ENCODE data around the gene UVSSA. TPM values are rescaled to one million over a fixed set of nuclear protein-coding genes. Genes with fewer than 3 reads are reported as not detected.
A peak's percentile ranks its signal among the peaks of the same experiment; 100 is the strongest.
"Not testable (repeated sequence)": the region's sequence is repeated elsewhere in the genome, so short reads cannot be mapped to it uniquely, and the experiment has no call there.

The UVSSA gene
- total RNA-seq, 2 experiments from 2014 or later = 16.7 to 17.0 TPM

- ChIA-PET CTCF (interaction anchor here (2.5 kb wide), 1 partner anchor 18 kb away, joined by 11 read pairs; the partner anchor contains the start of gene UVSSA), POLR2A (interaction anchor here (0.6 kb wide), 1 partner anchor 21 kb away, joined by 3 read pairs; no protein-coding TSS in a partner anchor)
Measured at GRCh38 chr4:1328267-1329155, 18.5 kb upstream of the UVSSA start.

GRCh38 chr4:1329408-1330371, 17.3 kb upstream of the UVSSA start:
- peaks cover 40% of the 10 kb centered on the region for H3K36me3 Mint-ChIP-seq (ENCODE audit: low read depth)
- peak overlapping the region; percentile 63 for H3K27ac Mint-ChIP-seq
- CTCF ChIA-PET = interaction anchor here (1.0 to 2.5 kb wide), 3 partner anchors 15 to 199 kb away, joined by 3 to 11 read pairs (median 3); partner anchors contain the start of gene UVSSA
- no peak overlapping the region for H3K4me3 Mint-ChIP-seq
- ATAC-seq (no peak), DNase-seq (no peak)
- H3K27me3 Mint-ChIP-seq (ENCODE audit: low read depth) = no peaks in the 10 kb centered on the region
- POLR2A ChIA-PET = interaction anchor here (0.5 to 1.6 kb wide), 5 partner anchors 18 to 1286 kb away, joined by 3 to 6 read pairs (median 3); partner anchors contain the start of gene MAEA
- H3K4me1 Mint-ChIP-seq (ENCODE audit: low read depth) = peaks cover 43% of the 10 kb centered on the region
- no peaks in the 10 kb centered on the region for H3K9me3 Mint-ChIP-seq (ENCODE audit: insufficient read depth)

More at GRCh38 chr4:1328267-1329155, 18.5 kb upstream of the UVSSA start:
- Mint-ChIP-seq H3K36me3 (ENCODE audit: low read depth) (peaks cover 35% of the 10 kb centered on the region), H3K9me3 (ENCODE audit: insufficient read depth) (no peaks in the 10 kb centered on the region), H3K4me3 (no peak overlapping the region), H3K4me1 (ENCODE audit: low read depth) (peaks cover 37% of the 10 kb centered on the region), H3K27ac (peak overlapping the region; percentile 63), H3K27me3 (ENCODE audit: low read depth) (no peaks in the 10 kb centered on the region)
- no peak for ATAC-seq
- DNase-seq = no peak

- Mint-ChIP-seq H3K27me3 (ENCODE audit: low read depth) (no peaks in the 10 kb centered on the region), H3K27ac (peak overlapping the region; percentile 82), H3K4me3 (peak overlapping the region; percentile 52), H3K36me3 (ENCODE audit: low read depth) (peaks cover 47% of the 10 kb centered on the region), H3K9me3 (ENCODE audit: insufficient read depth) (no peaks in the 10 kb centered on the region), H3K4me1 (ENCODE audit: low read depth) (peaks cover 49% of the 10 kb centered on the region)
- ChIA-PET POLR2A (interaction anchor here (1.6 kb wide), 1 partner anchor 17 kb away, joined by 6 read pairs; no protein-coding TSS in a partner anchor), CTCF (interaction anchor here (1.0 to 2.5 kb wide), 4 partner anchors 15 to 200 kb away, joined by 3 to 11 read pairs (median 4); partner anchors contain the start of gene UVSSA)
- DNase-seq = peak; percentile 84
- ATAC-seq = peak; percentile 84
Measured at GRCh38 chr4:1330761-1331590, 16.0 kb upstream of the UVSSA start.

- peak overlapping the region; percentile 54 for H3K27ac Mint-ChIP-seq
- H3K36me3 Mint-ChIP-seq (ENCODE audit: low read depth) = peaks cover 55% of the 10 kb centered on the region
- ChIA-PET CTCF (interaction anchor here (0.9 kb wide), 1 partner anchor 362 kb away, joined by 4 read pairs; no protein-coding TSS in a partner anchor), POLR2A (interaction anchor here (1.6 to 1.7 kb wide), 2 partner anchors 14 to 16 kb away, joined by 4 to 5 read pairs; partner anchors contain the start of gene UVSSA)
- H3K4me3 Mint-ChIP-seq = no peak overlapping the region
- H3K9me3 Mint-ChIP-seq (ENCODE audit: insufficient read depth) = no peaks in the 10 kb centered on the region
- DNase-seq (no peak), ATAC-seq (no peak)
- H3K27me3 Mint-ChIP-seq (ENCODE audit: low read depth) = no peaks in the 10 kb centered on the region
- H3K4me1 Mint-ChIP-seq (ENCODE audit: low read depth) = peaks cover 55% of the 10 kb centered on the region
Measured at GRCh38 chr4:1331591-1332353, 15.2 kb upstream of the UVSSA start.

- H3K9me3 Mint-ChIP-seq (ENCODE audit: insufficient read depth) = no peaks in the 10 kb centered on the region
- H3K4me3 Mint-ChIP-seq = no peak overlapping the region
- ChIA-PET CTCF (interaction anchor here (0.9 kb wide), 2 partner anchors 23 to 361 kb away, joined by 3 to 4 read pairs; no protein-coding TSS in a partner anchor), POLR2A (interaction anchor here (1.1 to 1.7 kb wide), 3 partner anchors 13 to 43 kb away, joined by 4 to 5 read pairs (median 5); partner anchors contain the start of genes MAEA and UVSSA)
- DNase-seq (no peak), ATAC-seq (no peak)
- peaks cover 64% of the 10 kb centered on the region for H3K4me1 Mint-ChIP-seq (ENCODE audit: low read depth)
- no peaks in the 10 kb centered on the region for H3K27me3 Mint-ChIP-seq (ENCODE audit: low read depth)
- peaks cover 64% of the 10 kb centered on the region for H3K36me3 Mint-ChIP-seq (ENCODE audit: low read depth)
- H3K27ac Mint-ChIP-seq = no peak overlapping the region
Measured at GRCh38 chr4:1332686-1333085, 14.3 kb upstream of the UVSSA start.

GRCh38 chr4:1333256-1333655, 13.8 kb upstream of the UVSSA start:
- POLR2A ChIA-PET = interaction anchor here (1.1 to 1.7 kb wide), 3 partner anchors 13 to 43 kb away, joined by 4 to 5 read pairs (median 5); partner anchors contain the start of genes MAEA and UVSSA
- Mint-ChIP-seq H3K36me3 (ENCODE audit: low read depth) (peaks cover 66% of the 10 kb centered on the region), H3K4me3 (no peak overlapping the region)

GRCh38 chr4:1333851-1334578, 13.0 kb upstream of the UVSSA start:
- Mint-ChIP-seq H3K27ac (peak overlapping the region; percentile 8), H3K36me3 (ENCODE audit: low read depth) (peaks cover 65% of the 10 kb centered on the region), H3K4me1 (ENCODE audit: low read depth) (peaks cover 65% of the 10 kb centered on the region)
- H3K27me3 Mint-ChIP-seq (ENCODE audit: low read depth); CTCF ChIA-PET; POLR2A ChIA-PET; ATAC-seq; H3K4me3 Mint-ChIP-seq; DNase-seq; H3K9me3 Mint-ChIP-seq (ENCODE audit: insufficient read depth): not testable (repeated sequence)

More at GRCh38 chr4:1333256-1333655, 13.8 kb upstream of the UVSSA start:
- Mint-ChIP-seq H3K27ac (no peak overlapping the region), H3K9me3 (ENCODE audit: insufficient read depth) (no peaks in the 10 kb centered on the region), H3K27me3 (ENCODE audit: low read depth) (no peaks in the 10 kb centered on the region), H3K4me1 (ENCODE audit: low read depth) (peaks cover 67% of the 10 kb centered on the region)
- ATAC-seq (no peak), DNase-seq (no peak)
- CTCF ChIA-PET = interaction anchor here (0.9 kb wide), 1 partner anchor 24 kb away, joined by 3 read pairs; no protein-coding TSS in a partner anchor

- H3K36me3 Mint-ChIP-seq (ENCODE audit: low read depth) = peaks cover 64% of the 10 kb centered on the region
- POLR2A ChIA-PET = no interaction called here
- H3K27ac Mint-ChIP-seq = peak overlapping the region; percentile 8
- ATAC-seq = no peak
- H3K27me3 Mint-ChIP-seq (ENCODE audit: low read depth) = no peaks in the 10 kb centered on the region
- peaks cover 59% of the 10 kb centered on the region for H3K4me1 Mint-ChIP-seq (ENCODE audit: low read depth)
- CTCF ChIA-PET = no interaction called here
- DNase-seq = no peak
- H3K4me3 Mint-ChIP-seq = no peak overlapping the region
- H3K9me3 Mint-ChIP-seq (ENCODE audit: insufficient read depth) = no peaks in the 10 kb centered on the region
Measured at GRCh38 chr4:1334579-1334895, 12.5 kb upstream of the UVSSA start.

GRCh38 chr4:1335193-1335883, 11.7 kb upstream of the UVSSA start:
- DNase-seq; CTCF ChIA-PET; H3K9me3 Mint-ChIP-seq (ENCODE audit: insufficient read depth); POLR2A ChIA-PET; H3K27ac Mint-ChIP-seq; ATAC-seq; H3K27me3 Mint-ChIP-seq (ENCODE audit: low read depth); H3K4me3 Mint-ChIP-seq: not testable (repeated sequence)
- Mint-ChIP-seq H3K4me1 (ENCODE audit: low read depth) (peaks cover 51% of the 10 kb centered on the region), H3K36me3 (ENCODE audit: low read depth) (peaks cover 62% of the 10 kb centered on the region)

All from activated CD8-positive, alpha-beta T cell treated with anti-CD3 and anti-CD28 coated beads, Interleukin-2, amount 10 ng/mL, durations not matched to agents 7 days and 5 days (primary cell).